DOHH2 (cell line): ENCODE results near the gene ASPHD1.
"Not testable (repeated sequence)": the region's sequence is repeated elsewhere in the genome, so short reads cannot be mapped to it uniquely, and the experiment has no call there.

Experiments
- EZH2phosphoT487 ChIP-seq: fragments of 200-600 bp; sonication (generic); IDR thresholded peaks from 2 replicates; pipeline ENCODE4 v1.6.1; 2017; ENCODE audit warnings: borderline replicate concordance, mild to moderate bottlenecking, antibody characterized with exemption, low read length, moderate library complexity, mixed read lengths
- TF ChIP-seq, protein P1 (sequence below): fragments of 200-600 bp; sonication (generic); IDR thresholded peaks from one replicate; pipeline ENCODE4 v1.5.1; 2014; ENCODE audit warnings: antibody characterized with exemption, mild to moderate bottlenecking, low read depth, low read length; ENCODE audit not compliant: poor library complexity, severe bottlenecking

DNA sequence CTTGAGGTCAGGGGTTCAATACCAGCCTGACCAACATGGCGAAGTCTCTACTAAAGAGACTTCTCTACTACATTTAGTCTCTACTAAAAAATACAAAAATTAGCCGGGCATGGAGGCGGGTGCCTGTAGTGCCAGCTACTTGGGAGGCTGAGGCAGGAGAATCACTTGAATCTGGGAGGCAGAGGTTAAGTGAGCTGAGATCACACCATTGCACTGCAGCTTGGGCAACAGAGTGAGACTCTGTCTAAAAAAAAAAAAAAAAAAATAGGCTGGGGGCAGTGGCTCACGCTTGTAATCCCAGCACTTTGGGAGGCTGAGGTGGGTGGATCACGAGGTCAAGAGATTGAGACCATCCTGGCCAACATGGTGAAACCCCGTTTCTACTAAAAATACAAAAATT, 9.6 kb downstream of the ASPHD1 start:
- TF ChIP-seq, protein P1, sequence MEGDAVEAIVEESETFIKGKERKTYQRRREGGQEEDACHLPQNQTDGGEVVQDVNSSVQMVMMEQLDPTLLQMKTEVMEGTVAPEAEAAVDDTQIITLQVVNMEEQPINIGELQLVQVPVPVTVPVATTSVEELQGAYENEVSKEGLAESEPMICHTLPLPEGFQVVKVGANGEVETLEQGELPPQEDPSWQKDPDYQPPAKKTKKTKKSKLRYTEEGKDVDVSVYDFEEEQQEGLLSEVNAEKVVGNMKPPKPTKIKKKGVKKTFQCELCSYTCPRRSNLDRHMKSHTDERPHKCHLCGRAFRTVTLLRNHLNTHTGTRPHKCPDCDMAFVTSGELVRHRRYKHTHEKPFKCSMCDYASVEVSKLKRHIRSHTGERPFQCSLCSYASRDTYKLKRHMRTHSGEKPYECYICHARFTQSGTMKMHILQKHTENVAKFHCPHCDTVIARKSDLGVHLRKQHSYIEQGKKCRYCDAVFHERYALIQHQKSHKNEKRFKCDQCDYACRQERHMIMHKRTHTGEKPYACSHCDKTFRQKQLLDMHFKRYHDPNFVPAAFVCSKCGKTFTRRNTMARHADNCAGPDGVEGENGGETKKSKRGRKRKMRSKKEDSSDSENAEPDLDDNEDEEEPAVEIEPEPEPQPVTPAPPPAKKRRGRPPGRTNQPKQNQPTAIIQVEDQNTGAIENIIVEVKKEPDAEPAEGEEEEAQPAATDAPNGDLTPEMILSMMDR: not testable (repeated sequence)
- TF ChIP-seq EZH2phosphoT487: not testable (repeated sequence)
